CD4-positive, alpha-beta T cell treated with Interleukin-10 for 1 hour (primary cell): Measurements from ENCODE around the gene SLC6A5.
A peak's percentile ranks its signal among the peaks of the same experiment; 100 is the strongest.

ENCODE experiments used
- DNase-seq: peaks from one replicate; pipeline ENCODE4 v3.0.0-alpha.2; 2020

The SLC6A5 gene

GRCh38 chr11:20626279-20626678 lies 26.9 kb downstream of the SLC6A5 start:
- no peak for DNase-seq

- DNase-seq: no peak
Observed at GRCh38 chr11:20627026-20627425, 27.6 kb downstream of the SLC6A5 start.

GRCh38 chr11:20627701-20628100 lies 28.3 kb downstream of the SLC6A5 start:
- no peak for DNase-seq

GRCh38 chr11:20631519-20632168 lies 32.2 kb downstream of the SLC6A5 start:
- no peak for DNase-seq

- DNase-seq: no peak
Observed at GRCh38 chr11:20632169-20632532, 32.7 kb downstream of the SLC6A5 start.

GRCh38 chr11:20634044-20634443 lies 34.6 kb downstream of the SLC6A5 start:
- DNase-seq: no peak

- DNase-seq: no peak
Observed at GRCh38 chr11:20634781-20635180, 35.4 kb downstream of the SLC6A5 start.

GRCh38 chr11:20638074-20638473 lies 38.7 kb downstream of the SLC6A5 start:
- DNase-seq: no peak

GRCh38 chr11:20639688-20640087 lies 40.3 kb downstream of the SLC6A5 start:
- no peak for DNase-seq

- DNase-seq: no peak
Observed at GRCh38 chr11:20640401-20640800, 41.0 kb downstream of the SLC6A5 start.

GRCh38 chr11:20644360-20644759 lies 45.0 kb downstream of the SLC6A5 start:
- no peak for DNase-seq

GRCh38 chr11:20647976-20648565 lies 48.7 kb downstream of the SLC6A5 start:
- DNase-seq: peak; percentile 47

- no peak for DNase-seq
Observed at GRCh38 chr11:20652150-20652806, 52.9 kb downstream of the SLC6A5 start.

- no peak for DNase-seq
Observed at GRCh38 chr11:20654038-20654437, 54.6 kb downstream of the SLC6A5 start.

- no peak for DNase-seq
Observed at GRCh38 chr11:20656901-20657300, 57.5 kb downstream of the SLC6A5 start.

GRCh38 chr11:20658135-20658534 lies 58.7 kb downstream of the SLC6A5 start:
- DNase-seq: no peak

- DNase-seq: no peak
Observed at GRCh38 chr11:20661445-20661844, 62.0 kb downstream of the SLC6A5 start.

- no peak for DNase-seq
Observed at GRCh38 chr11:20661850-20662249, 62.4 kb downstream of the SLC6A5 start.

- no peak for DNase-seq
Observed at GRCh38 chr11:20668131-20668809, 68.9 kb downstream of the SLC6A5 start.

- DNase-seq: no peak
Observed at GRCh38 chr11:20668844-20669819, 69.7 kb downstream of the SLC6A5 start, which contains the start of gene NELL1. Gene NELL1 (plus strand): TSS chr11:20669586.

GRCh38 chr11:20669820-20670684 lies 70.6 kb downstream of the SLC6A5 start:
- DNase-seq: no peak
